H1 (cell line): ENCODE measurements around the gene KDR. TPM values are rescaled to one million over a fixed set of nuclear protein-coding genes. Genes with fewer than 3 reads are reported as not detected.
A peak's percentile ranks its signal among the peaks of the same experiment; 100 is the strongest.

ENCODE experiments used
- BACH1 ChIP-seq: IDR thresholded peaks from 2 replicates; pipeline ENCODE4 v1.6.1; 2012; ENCODE audit warnings: low read length, improper control_type of control experiment
- E2F6 ChIP-seq: IDR thresholded peaks from 2 replicates; pipeline ENCODE4 v1.6.1; 2012; ENCODE audit warnings: inconsistent platforms
- EP300 ChIP-seq, 2 experiments: IDR thresholded peaks; 1 replicate in 1 of 2; 2 replicates in 1 of 2; pipeline ENCODE4 v1.6.1; 2011 to 2012; ENCODE audit warnings: low read depth in 2 of 2, low read length in 2 of 2, mild to moderate bottlenecking in 2 of 2, borderline replicate concordance in 1 of 2, inconsistent platforms in 1 of 2, moderate library complexity in 1 of 2
- GABPA ChIP-seq: IDR thresholded peaks from 2 replicates; pipeline ENCODE4 v1.6.1; 2011; ENCODE audit warnings: mild to moderate bottlenecking, low read length, moderate library complexity, borderline replicate concordance; ENCODE audit not compliant: insufficient read depth
- HDAC2 ChIP-seq, 2 experiments: fragments of 300-600 bp in 1 of 2; sonication (generic) in 1 of 2; IDR thresholded peaks; 2 replicates each; pipeline ENCODE4 v1.6.1; 2011 to 2012; ENCODE audit warnings: low read depth in 2 of 2, low read length in 2 of 2, mild to moderate bottlenecking in 2 of 2, moderate library complexity in 2 of 2, borderline replicate concordance in 1 of 2, inconsistent platforms in 1 of 2
- HDAC6 ChIP-seq: IDR thresholded peaks from one replicate; pipeline ENCODE4 v1.7.1; 2012; ENCODE audit warnings: low read depth, mild to moderate bottlenecking, inconsistent platforms, low read length, moderate library complexity
- KDM5A ChIP-seq: fragments of 200-600 bp; IDR thresholded peaks from 2 replicates; pipeline ENCODE4 v1.7.1; 2012; ENCODE audit warnings: mild to moderate bottlenecking, low read length, inconsistent platforms, mixed read lengths
- PHF8 ChIP-seq: fragments of 200-600 bp; sonication (generic); conservative IDR thresholded peaks from 2 replicates; pipeline ENCODE4 v1.7.1; 2012; ENCODE audit warnings: low read depth, mild to moderate bottlenecking, inconsistent platforms, low read length, moderate library complexity
- POLR2A ChIP-seq, 2 experiments: IDR thresholded peaks; 1 replicate in 1 of 2; 2 replicates in 1 of 2; pipeline ENCODE4 v1.6.1; 2011; ENCODE audit warnings: low read depth in 2 of 2, low read length in 2 of 2, mild to moderate bottlenecking in 2 of 2; ENCODE audit errors: control extremely low read depth in 1 of 2
- POLR2AphosphoS5 ChIP-seq: IDR thresholded peaks from 2 replicates; pipeline ENCODE4 v1.6.1; 2011; ENCODE audit warnings: low read depth, low read length
- POU5F1 ChIP-seq: IDR thresholded peaks from 2 replicates; pipeline ENCODE4 v1.6.1; 2011; ENCODE audit warnings: low read depth, mild to moderate bottlenecking, low read length, moderate library complexity
- RBBP5 ChIP-seq: IDR thresholded peaks from 2 replicates; pipeline ENCODE4 v1.7.1; 2012; ENCODE audit warnings: low read depth, mild to moderate bottlenecking, inconsistent platforms, low read length, moderate library complexity, borderline replicate concordance
- RNF2 ChIP-seq: fragments of 200-900, 300-1000 bp; sonication (generic); IDR thresholded peaks from 2 replicates; pipeline ENCODE4 v1.7.1; 2016; ENCODE audit warnings: borderline replicate concordance, low read depth, mild to moderate bottlenecking, antibody characterized with exemption, low read length; ENCODE audit not compliant: poor library complexity, severe bottlenecking; ENCODE audit errors: missing control alignments
- SAP30 ChIP-seq: fragments of 300-600 bp; sonication (generic); IDR thresholded peaks from 2 replicates; pipeline ENCODE4 v1.7.1; 2012; ENCODE audit warnings: low read length, moderate library complexity, mild to moderate bottlenecking, inconsistent platforms; ENCODE audit not compliant: insufficient read depth, insufficient replicate concordance
- SIN3A ChIP-seq, 2 experiments: IDR thresholded peaks in 1 of 2; conservative IDR thresholded peaks in 1 of 2; 2 replicates each; pipeline ENCODE4 v1.6.1; 2011 to 2012; ENCODE audit warnings: low read length in 2 of 2, improper control_type of control experiment in 1 of 2, low read depth in 1 of 2, mild to moderate bottlenecking in 1 of 2
- SIRT6 ChIP-seq: IDR thresholded peaks from one replicate; pipeline ENCODE4 v1.7.1; 2012; ENCODE audit warnings: low read length, inconsistent platforms
- SRF ChIP-seq: IDR thresholded peaks from 2 replicates; pipeline ENCODE4 v1.6.1; 2011; ENCODE audit warnings: mild to moderate bottlenecking, low read depth, low read length, moderate library complexity
- TAF1 ChIP-seq: IDR thresholded peaks from 2 replicates; pipeline ENCODE4 v1.6.1; 2011; ENCODE audit warnings: mild to moderate bottlenecking, low read depth, low read length
- TAF7 ChIP-seq: optimal IDR thresholded peaks from 2 replicates; pipeline ENCODE3; 2011; ENCODE audit warnings: low read depth, mild to moderate bottlenecking, inconsistent platforms, low read length, moderate library complexity, borderline replicate concordance
- TBP ChIP-seq: IDR thresholded peaks from 2 replicates; pipeline ENCODE4 v1.6.1; 2011; ENCODE audit warnings: low read depth, low read length, improper control_type of control experiment
- TCF12 ChIP-seq: IDR thresholded peaks from 2 replicates; pipeline ENCODE4 v1.6.1; 2011; ENCODE audit warnings: low read depth, mild to moderate bottlenecking, low read length
- YY1 ChIP-seq: IDR thresholded peaks from 2 replicates; pipeline ENCODE4 v1.6.1; 2011; ENCODE audit warnings: low read depth, mild to moderate bottlenecking, low read length
- polyA plus RNA-seq, 7 experiments: library from polyadenylated mRNA; depleted of rRNA in 3 of 7; stranded (reverse) in 5 of 7; unstranded in 2 of 7; fragments of >200 nt in 5 of 7; fragments of 200-250 nt in 2 of 7; gene quantifications; 1 replicate in 5 of 7; 2 replicates in 1 of 7; 4 replicates in 1 of 7; pipeline versions ENCODE4 v1.2.1 to v1.2.3, GENCODE V29; 2011 to 2013; ENCODE audit warnings: missing spikeins in 2 of 7, mixed read lengths in 2 of 7
- total RNA-seq: library from RNA; stranded (reverse); fragmentation: NEBNext Ultra II Directional; extraction: Animal tissue kit (Norgen Biotek cat#: 25700); gene quantifications from 2 replicates; pipeline ENCODE4 v1.2.1, GENCODE V29; 2021

KDR gene
- total and polyA plus RNA-seq, 2 of the 8 experiments (the other 6 are each of a cell fraction or from before 2014, with no cell fraction given) = 69.3 to 106 TPM

- TF ChIP-seq GABPA = no peak
- peak; percentile 67 for TF ChIP-seq PHF8
- peak; percentile 57 for TF ChIP-seq SAP30
- TF ChIP-seq HDAC6 = no peak
- TF ChIP-seq TBP = peak; percentile 70; the same call in 1 of the 2 replicates
- 0 out of 4 replicates have a peak, but pooled peaks of 1 of the 2 experiments have one; percentile 37 for TF ChIP-seq SIN3A (conservative IDR thresholded peaks at IDR 0.05 in 1 of 2, IDR thresholded peaks at IDR 0.05 in 1 of 2; ENCODE audit: low read depth in 1 of 2, low read length in 2 of 2)
- TF ChIP-seq KDM5A = no peak
- TF ChIP-seq RBBP5 = 0 out of 2 replicates have a peak, but pooled peaks have one; percentile 15
- no peak for TF ChIP-seq EP300 (IDR thresholded peaks at IDR 0.05; ENCODE audit: borderline replicate concordance in 1 of 2, low read depth in 2 of 2, low read length in 2 of 2)
- TF ChIP-seq SRF = no peak
- TF ChIP-seq E2F6 = peak; percentile 5; the same call in 1 of the 2 replicates
- no peak for TF ChIP-seq BACH1
- TF ChIP-seq RNF2 = no peak
- no peak for TF ChIP-seq TCF12
- no peak for TF ChIP-seq SIRT6
- TF ChIP-seq POLR2AphosphoS5 = peak; percentile 90
- peak; percentile 75 for TF ChIP-seq TAF7
- peak in 1 of 2 experiments; percentile 84; a peak in 2 of 3 replicates for TF ChIP-seq POLR2A (IDR thresholded peaks at IDR 0.05; ENCODE audit: control extremely low read depth in 1 of 2, low read depth in 2 of 2, low read length in 2 of 2)
- TF ChIP-seq POU5F1 = no peak
- 0 out of 2 replicates have a peak, but pooled peaks have one; percentile 2 for TF ChIP-seq YY1
- TF ChIP-seq HDAC2 (IDR thresholded peaks at IDR 0.05; ENCODE audit: borderline replicate concordance in 1 of 2, low read depth in 2 of 2, low read length in 2 of 2) = no peak
- peak; percentile 78 for TF ChIP-seq TAF1
These were observed at the start of gene KDR (continued) for GRCh38 chr4:55125087-55125721.
